HT-29 (cell line): ENCODE data around the gene CUL1. TPM values are rescaled to one million over a fixed set of nuclear protein-coding genes. Genes with fewer than 3 reads are reported as not detected.
"Not testable (repeated sequence)": the region's sequence is repeated elsewhere in the genome, so short reads cannot be mapped to it uniquely, and the experiment has no call there.

ENCODE experiments used
- DNase-seq: peaks from one replicate; pipeline ENCODE4 v3.0.0-alpha.2; 2015; ENCODE audit warnings: low spot score
- total RNA-seq: library from RNA; depleted of rRNA; stranded (reverse); fragments of >200 nt; shearing (Covaris generic); gene quantifications from 2 replicates; pipeline ENCODE4 v1.2.3, GENCODE V29; 2014

Gene CUL1
- total RNA-seq, 1 experiment from 2014 or later, result 46.7 TPM

DNA sequence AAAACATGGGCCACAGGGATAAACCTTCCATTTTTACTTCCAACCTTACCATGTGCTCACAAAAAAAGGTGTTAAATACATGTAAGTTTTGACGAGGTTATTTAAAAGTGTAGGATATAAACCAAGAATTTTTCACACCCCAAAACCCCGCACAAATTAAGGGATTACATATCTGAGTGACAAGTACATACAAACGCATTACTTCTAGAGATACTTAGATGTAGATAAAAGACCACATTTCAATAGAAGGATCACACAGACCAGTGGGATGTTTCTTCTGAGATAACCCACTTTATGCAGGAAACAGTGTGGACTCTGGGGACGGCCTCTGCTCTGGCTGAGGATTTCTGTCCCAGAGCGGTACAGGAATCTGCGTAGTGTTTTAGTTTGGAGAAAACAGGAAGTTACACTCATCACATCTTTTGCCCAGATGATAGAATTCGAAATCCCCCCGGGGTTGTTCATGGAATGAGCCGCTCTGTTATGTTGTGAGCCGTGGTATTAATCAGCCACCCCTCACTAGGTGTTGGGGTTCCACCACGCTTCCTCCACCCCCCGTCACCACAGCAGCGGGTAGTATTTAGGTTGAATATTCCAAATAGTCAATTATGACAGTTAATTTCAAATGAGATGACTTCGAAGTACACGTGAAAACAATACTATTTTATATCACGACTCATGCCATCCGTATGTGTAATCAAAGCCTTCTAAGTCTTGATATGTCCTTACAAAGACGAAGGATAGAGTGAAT lies 1.3 kb upstream of the CUL1 start:
- DNase-seq, result no peak

DNA sequence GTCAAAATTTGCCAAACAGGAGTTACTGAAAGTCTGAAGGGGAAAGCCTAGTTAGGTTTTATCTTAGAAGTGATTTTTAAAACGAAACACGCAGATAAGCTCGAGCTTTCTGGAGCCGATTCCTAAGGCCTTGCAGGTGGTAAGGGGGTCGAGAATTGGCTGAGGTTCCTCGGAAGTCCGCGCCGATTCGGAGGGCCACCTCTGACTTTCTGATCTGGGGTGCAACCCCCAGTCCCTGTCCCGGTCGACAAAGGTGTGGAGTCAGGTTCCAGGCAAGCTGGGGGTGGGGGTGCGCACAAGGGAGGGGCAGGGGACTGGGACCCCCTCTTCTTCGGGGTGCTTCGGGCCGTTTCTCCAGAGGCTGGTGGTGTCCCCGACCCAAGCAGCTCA lies 701 bp upstream of the CUL1 start:
- peak; percentile 53 for DNase-seq

DNA sequence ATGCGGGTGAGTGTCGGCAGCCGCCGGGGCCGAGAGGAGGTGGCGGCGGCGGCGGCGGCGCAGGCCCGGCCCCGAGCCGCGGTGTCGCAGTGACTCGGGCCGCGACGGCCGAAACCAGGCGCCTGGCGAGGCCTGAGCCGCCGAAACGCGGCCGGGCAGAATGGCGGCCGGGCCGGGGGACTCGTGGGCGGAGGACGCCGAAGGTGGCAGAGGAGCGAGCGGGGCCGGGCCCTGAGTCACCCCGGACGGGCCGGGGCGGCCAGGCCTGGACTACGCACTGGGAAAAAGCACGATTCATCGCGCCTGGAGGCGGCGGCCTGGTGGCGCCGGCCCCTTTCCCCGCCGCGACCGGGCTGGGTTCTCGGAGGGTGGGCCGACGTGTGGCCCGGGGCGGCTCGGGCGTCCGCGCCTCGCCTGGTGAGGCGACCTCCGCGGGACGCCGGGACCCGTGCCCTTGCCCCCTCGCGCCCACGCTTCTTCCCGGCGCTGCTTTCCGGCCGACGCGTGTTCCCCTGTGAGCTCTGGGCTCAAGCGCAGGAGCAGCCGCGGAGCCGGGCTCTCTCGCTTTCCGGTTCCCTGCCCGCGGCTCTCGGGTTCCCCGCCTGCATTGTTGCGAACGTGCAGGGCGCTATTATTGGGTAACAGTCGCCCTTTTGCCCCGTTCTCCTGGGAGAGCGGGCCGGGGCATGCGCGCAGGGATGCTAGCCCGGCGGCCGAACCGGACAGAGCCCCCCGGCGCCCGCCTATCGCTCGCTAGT lies 500 bp downstream of the CUL1 start:
- DNase-seq, result peak; percentile 77

DNA sequence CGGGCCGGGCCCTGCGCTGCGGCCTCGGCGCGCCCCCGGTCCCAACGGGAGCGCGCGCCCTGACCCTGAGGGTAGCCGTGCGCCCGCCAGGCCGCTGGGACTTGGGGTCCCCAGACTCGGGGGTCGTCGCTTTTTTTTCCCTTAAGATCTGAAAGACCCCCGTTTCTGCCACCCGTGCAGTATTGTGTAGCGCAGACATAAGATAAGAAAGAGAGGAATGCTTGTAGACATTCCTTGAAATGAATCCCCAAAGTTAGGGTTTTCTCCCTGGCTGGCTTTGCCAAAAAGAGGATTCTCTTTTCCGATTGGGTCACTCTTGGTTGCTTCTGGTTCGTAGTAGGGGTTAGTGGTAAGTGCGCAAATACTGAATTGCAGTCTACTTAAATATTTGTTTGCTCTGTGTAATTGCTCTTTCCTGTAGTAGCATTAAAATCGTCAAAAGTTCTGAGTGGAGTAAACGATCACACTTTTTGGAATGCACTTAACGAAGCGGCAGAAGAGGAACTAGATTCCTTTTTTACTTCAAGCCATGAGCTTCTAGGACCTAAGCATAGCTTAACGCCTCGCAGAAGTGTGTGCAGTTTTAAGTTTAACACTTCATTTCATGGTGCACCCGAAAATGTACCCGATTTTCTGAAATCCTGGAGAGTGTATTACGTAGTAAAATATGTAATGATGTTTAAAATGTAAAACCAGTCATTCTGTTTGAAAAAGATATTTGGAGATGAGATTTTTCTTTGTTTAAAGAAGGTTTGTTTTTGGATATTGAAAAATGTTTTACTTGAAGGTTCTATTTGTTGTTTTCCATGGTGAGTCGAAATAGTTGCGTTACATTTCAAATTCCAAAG lies 1.3 kb downstream of the CUL1 start:
- DNase-seq, result peak; percentile 52

DNA sequence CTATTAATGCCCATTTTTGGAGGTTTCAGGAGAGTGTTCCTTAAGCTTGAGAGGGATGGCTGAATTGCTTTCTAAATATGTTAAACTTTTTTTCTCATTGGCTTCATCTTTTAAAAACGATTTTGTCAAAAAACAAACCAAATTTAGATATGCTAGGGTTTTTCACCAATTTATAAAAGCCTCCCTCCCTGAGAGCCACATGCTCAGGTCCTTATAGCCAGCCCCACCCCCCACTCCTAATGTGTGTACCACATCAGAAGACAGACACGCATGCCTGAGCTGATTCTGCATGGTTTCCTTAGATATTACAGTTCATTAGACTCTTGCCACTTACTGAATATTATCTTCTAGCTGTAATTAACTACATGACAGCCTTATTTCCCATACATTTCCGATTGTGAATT lies 2.0 kb downstream of the CUL1 start:
- DNase-seq, result peak; percentile 59

DNA sequence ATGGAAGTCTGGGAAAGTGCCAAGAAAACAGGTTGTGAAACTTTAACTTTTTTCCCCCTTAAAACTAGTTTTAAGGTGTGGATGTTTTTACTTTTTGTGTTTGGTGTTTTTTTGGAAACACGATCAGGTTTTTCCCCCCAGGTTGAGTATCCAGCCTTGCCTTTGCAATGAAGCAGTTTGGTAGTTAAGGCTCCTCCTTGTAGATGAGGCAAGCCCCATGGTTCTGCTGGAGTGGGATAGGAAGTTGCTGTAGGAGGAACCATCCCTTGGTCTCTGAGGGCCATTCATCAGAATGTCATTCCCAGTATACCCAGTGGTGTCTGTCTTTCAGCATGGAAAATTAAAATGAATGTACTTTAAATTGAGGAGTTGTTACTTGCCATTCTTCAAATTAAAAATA lies 2.7 kb downstream of the CUL1 start:
- no peak for DNase-seq

DNA sequence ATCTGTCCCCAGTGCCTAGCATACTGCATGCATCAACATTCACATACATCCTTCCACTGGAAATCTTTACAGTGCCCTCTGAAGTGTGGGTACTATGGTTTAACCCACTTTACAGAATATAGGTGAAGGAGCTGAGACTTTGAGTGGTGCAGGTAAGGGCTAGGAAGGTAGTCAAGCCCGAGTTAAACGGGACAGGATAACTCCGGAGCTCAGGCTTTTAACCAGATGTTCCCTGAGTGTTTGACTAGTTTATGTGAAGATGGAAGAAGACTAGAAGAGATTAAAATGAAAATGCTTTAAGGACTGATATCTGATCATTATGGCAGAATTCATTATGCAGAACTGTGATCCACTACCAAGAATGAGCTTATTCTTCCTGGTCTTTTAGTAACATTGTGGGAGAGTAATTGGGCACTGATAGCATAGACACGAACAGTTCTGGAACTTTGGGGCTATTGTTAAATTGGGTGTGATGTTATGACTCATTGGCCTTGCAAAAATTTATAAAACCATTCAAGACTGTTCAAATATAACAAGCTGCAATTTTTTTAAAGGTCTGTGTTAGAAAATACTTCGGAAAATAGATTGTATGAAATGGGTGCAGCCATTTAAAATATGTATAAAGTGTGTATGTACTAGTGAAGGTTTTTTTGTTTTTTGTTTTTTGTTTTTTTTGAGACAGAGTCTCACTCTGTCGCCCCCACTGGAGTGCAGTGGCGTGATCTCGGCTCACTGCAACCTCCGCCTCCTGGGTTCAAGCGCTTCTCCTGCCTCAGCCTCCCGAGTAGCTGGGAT lies 4.4 kb downstream of the CUL1 start:
- no peak for DNase-seq

DNA sequence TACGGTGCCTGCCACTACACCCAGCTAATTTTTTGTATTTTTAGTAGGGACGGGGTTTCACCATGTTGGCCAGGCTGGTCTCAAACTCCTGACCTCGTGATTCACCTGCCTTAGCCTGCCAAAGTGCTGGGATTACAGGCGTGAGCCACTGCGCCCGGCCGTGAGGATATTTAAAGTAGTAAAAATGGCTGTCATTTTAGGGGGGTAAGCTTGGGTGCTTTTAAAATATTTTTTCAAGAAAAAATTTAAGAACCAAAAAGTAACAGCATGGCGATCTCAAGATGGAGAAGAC lies 4.9 kb downstream of the CUL1 start:
- DNase-seq, result not testable (repeated sequence)

DNA sequence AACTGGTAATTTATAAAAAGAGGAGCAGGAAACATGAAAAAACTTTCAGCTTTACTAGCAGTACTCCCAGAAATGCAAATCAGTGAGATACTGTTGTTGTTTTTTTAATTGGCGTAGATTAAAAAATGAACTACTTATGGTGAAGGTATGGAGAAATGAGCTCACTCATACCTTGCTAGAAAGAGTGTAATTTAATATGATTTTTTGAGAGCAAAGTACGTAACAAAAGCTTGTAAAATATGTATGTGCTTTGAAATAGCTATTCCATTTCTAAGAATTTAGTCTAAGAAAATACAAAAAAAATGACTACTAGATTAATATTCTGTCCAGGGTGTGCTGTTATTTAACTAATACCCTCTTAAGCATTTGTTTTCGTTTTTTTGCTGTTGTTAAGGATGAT lies 5.5 kb downstream of the CUL1 start:
- DNase-seq, result no peak

DNA sequence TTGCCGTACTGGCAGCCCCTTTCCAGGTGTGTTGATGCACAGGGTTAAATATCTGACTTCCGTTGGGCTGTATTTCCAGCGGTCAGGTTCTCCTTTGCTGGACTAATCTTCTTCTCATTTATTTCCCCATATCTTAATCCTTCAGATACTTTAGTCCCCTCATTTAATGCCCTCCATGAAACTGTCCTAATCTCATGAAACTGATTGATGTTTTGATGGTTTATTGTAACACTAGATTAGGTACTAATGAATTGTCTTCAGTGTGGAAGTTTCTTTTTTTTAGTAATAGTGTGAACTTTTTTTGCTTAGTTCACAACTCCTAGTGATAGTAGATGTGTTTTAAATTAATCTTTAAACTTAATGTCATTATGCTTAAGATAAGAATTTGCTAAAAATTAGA lies 6.3 kb downstream of the CUL1 start:
- no peak for DNase-seq

DNA sequence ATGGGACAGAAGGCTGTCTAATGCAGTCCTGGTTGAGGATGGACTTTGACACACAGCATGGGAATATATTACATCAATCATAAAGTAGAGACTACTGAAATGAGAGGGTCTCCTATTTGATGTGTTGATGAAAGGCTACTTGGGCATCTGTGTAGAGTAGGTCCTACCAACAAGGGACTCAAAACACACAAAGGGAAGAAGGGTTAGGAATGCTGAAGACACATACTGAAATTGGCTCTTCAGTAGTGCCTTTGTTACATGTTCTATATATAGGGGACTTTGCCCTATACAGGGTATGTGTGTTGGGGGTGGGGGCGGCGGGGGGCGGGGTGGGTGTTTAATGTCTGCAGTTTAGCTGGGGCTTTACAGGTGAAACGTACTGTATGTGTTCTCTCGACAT lies 7.7 kb downstream of the CUL1 start:
- DNase-seq, result peak; percentile 28

DNA sequence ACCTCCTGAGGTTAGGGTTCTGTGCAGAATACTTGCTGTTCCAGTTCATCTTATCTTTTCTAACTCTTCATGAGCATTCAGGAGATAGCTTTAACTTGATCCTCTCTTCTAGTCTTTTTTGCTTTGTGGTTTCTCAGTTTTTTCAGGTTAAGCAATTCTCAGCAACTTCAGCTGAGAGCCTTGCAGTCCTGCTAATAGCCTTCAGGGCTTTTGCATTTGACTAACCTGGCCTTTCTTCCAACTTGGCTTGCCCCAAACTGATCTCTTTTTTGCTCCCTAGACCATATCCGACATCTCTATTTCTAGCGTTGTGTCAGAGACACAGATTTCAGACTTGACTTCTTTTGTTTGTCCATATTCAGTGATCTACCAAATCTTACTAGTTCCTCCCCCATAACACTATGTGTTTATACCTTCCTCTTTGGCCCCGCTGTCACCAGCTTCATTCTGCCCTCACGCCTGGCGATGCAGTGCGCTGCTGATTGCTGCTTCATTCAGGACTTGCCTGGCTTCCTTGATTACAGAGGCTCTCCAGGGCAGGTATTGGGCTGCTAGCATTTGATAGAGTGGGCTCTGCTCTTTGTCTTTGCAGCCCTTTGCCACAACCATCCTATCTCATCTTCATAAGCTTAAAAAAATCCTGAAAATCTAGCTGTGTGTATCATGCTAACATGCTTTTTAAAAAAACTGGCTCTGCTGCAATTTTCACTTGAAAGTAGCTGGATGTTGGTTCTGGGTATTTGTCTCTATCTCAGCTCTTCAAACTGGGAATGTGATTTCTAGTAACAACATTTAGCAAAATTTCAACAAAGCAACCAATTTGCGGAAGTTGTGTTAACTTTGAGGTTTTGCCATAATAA lies 9.6 kb downstream of the CUL1 start:
- no peak for DNase-seq

DNA sequence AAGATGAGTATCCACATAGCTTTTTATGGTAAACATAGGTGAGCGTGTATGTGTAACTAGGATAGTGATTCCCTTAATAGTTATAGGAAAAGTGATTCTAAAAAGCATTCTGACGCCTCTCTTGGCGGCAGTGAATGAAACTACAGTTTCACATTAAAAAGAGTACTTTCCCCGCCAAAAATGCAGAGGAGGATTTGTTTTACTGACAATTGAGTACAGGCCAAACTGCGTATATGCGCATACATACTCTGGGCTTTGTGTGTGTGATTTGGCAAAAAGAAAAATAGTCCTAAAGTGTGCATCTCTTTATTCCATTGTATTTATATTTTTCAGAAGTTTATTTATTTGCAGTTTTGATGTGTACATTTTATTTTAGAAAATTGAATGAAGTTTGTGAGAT lies 10.3 kb downstream of the CUL1 start:
- DNase-seq, result no peak

DNA sequence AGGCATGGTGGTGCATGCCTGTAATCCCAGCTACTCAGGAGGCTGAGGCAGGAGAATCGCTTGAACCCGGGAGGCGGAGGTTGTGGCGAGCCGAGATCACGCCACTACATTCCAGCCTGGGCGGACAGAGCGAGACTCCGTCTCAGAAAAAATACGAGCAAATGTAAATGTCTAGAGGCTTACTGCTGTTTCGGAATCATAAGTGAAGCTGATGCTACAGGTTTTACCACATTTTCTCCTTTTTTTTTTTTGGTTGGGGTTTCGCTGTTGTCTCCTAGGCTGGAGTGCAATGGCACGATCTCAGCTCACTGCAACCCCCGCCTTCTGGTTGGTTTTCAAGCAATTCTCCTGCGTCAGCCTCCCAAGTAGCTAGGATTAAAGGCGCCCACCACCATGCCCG lies 11.7 kb downstream of the CUL1 start:
- not testable (repeated sequence) for DNase-seq

DNA sequence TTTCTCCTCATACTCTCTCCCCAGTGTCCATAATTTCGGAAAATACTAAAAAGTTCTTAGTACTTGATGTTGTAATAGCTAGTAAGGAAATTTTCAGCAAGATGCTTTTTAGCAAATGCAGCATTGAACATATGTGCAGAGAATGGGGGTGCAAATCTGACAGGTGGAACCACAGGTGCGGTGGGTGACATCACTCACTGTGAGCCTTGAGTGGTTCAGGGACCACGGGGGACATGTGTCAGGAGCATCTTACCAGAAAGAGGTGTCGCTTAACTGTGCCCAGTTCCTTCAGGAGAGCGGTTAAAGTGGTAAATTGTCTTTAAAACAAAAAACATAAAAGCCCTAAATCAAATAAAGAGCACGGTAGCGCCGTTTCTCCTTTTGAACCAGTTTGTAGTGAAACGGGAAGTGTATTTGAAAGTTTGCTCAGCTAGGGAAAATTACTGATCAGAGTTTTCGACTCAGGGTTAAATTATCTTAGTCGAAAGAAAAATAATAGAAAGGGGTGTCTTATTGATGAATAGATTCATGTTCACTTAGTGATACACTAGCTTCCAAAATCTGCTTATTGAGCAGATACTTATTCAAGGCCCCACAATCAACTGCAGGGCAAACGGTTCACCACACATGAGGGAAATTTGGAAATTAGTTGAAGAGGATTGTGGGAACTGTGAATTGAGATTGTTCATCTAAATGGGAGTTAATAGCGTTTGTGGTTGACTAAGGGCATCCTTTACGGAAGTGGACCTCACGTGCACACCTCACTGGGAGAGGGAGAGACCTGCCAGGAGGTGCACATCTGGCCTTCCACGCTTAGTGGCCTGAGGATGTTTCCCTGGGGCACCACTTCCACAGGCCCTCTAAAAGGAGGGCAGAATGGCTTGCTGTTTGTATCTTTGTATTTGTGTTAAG lies 12.7 kb downstream of the CUL1 start:
- DNase-seq, result no peak

DNA sequence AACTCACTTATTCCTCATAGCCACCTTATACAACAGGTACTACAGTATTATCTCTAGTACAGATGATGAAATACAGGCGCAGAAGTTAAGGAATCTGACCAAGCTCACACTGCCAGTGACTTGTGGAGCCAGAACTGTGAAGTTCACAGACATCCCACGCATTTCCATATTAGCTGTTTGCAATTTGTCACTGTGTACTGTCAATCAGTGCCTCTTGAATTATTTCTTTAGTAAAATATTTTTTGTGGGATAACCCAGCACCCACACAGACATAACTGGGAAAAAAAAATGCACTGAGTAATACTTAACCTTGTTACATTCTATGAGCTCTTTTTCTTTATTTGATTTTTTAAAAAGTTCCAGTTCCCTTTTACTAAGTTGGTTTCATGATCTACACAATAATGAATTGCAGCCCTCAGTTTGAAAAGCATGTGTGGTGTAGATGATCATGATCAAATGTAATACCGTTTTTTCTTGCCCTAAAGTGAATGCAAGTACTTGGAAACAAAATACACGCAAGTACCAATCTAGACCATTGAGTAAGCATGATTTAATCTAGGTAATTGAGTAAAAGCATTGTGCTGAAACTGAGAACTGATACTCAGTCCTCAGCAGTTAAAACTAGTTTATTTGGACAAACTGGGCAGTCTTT lies 14.1 kb downstream of the CUL1 start:
- no peak for DNase-seq

DNA sequence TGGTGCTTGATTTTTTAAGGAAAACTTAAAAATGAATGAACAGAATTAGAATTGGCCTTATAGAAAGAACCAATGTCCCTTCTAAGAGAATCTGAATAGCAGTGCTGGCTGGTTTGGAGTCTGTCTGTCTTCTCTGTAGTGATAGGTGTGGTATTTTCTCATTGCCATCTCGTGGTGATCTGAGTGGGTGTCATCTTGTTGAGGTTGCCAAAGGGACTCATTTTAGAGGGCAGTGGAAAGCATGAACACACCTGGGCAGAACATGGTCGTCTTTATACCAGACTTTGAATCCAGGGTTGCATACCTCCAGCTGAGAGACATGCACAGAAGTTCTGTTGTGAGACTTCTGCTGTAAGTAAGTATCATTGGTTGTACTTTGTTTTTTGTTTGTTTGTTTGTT lies 15.8 kb downstream of the CUL1 start:
- no peak for DNase-seq

DNA sequence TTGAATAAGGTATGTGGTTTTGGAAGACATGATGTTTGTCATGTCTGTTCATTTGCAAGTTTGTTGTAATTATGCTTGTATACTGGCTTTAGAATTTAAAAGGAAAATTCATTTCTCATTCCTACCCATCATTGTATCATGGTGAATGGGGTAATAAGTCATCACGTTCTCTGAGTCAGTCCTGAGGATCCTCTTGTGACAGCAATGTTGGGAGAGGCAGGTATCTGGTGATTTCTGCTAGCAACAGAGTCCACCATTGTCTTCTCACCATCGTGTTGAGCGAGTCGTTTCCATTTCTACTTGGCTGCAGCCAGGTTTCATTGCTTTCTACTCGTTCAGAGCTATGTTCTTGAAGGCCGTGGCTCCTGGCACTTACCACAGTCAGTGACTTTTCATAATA lies 16.3 kb downstream of the CUL1 start:
- no peak for DNase-seq

DNA sequence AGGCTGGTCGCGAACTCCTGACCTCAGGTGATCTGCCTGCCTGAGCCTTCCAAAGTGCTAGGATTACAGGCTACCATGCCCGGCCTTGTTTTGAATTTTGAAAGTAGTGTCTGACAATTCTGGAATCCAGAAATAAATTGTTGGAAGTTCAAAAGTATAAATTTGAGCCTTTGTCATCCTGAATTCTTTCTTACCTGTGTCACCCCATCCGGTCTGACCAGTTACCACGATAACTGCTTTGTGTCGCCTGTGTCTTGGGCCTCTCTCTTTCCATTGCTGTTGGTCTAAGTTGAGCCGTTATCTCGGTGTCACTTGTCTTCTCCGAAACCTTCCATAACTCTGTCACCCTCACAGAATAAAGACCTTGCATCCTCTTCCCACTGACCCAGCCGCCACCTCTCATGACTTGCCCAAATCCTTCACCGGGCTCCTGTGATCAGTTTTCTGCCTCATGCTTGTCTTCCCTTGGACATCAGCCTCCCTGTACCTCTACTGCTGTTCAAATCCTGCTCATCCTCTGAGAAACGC lies 18.6 kb downstream of the CUL1 start:
- DNase-seq, result no peak
